PC-9 (cell line): ENCODE measurements around the gene CHML. TPM values are rescaled to one million over a fixed set of nuclear protein-coding genes. Genes with fewer than 3 reads are reported as not detected.

Experiments used
- BruUV-seq: library from RNA; stranded (reverse); fragments of 400-500 nt; replicated peaks from 2 replicates; lab custom pipeline; 2021; lab: Mats Ljungman, UMichigan
- CTCF ChIA-PET: fragments of 300-600 bp; sonication (Branson Sonifier 250); formaldehyde crosslinking; loops from one replicate; lab custom pipeline; 2022; ENCODE audit warnings: antibody characterized with exemption; lab: Charles Lee
- POLR2A ChIA-PET: fragments of 300-600 bp; sonication (Branson Sonifier 250); formaldehyde crosslinking; loops from one replicate; lab custom pipeline; 2022; ENCODE audit warnings: antibody characterized with exemption; ENCODE audit not compliant: unreplicated experiment; lab: Charles Lee
- DNase-seq, 2 experiments: peaks; one replicate each; pipeline versions ENCODE4 v3.0.0 to v3.0.0-alpha.2; 2015 to 2022; ENCODE audit warnings: mixed read lengths in 1 of 2
- H2AFZ ChIP-seq: fragments of 200-600 bp; sonication (generic); 2 replicates; pipeline ENCODE4 v1.8.1; 2017; ENCODE audit warnings: antibody characterized with exemption
- H3F3A ChIP-seq: fragments of 200-600 bp; sonication (generic); 2 replicates; pipeline ENCODE4 v1.8.1; 2017; ENCODE audit warnings: antibody characterized with exemption, mild to moderate bottlenecking, low read depth; ENCODE audit not compliant: insufficient read depth
- H3K27ac ChIP-seq: fragments of 200-600 bp; sonication (generic); 2 replicates; pipeline ENCODE4 v1.6.1; 2016; ENCODE audit warnings: mixed run types
- H3K27me3 ChIP-seq: fragments of 200-600 bp; sonication (generic); 2 replicates; pipeline ENCODE4 v1.6.1; 2016; ENCODE audit warnings: low read depth, mixed run types; ENCODE audit not compliant: insufficient read depth
- H3K36me3 ChIP-seq: fragments of 200-600 bp; sonication (generic); 2 replicates; pipeline ENCODE4 v1.6.1; 2016; ENCODE audit warnings: low read depth, mixed run types
- H3K4me1 ChIP-seq: fragments of 200-600 bp; sonication (generic); replicated peaks from 2 replicates; pipeline ENCODE4 v1.6.1; 2016; ENCODE audit warnings: mixed run types; ENCODE audit not compliant: insufficient read depth
- H3K4me2 ChIP-seq: fragments of 200-600 bp; sonication (generic); 2 replicates; pipeline ENCODE4 v1.6.1; 2017; ENCODE audit warnings: mixed run types
- H3K4me3 ChIP-seq: fragments of 200-600 bp; sonication (generic); 2 replicates; pipeline ENCODE4 v1.6.1; 2016; ENCODE audit warnings: mixed run types
- H3K79me2 ChIP-seq: fragments of 200-600 bp; sonication (generic); 2 replicates; pipeline ENCODE4 v1.6.1; 2017; ENCODE audit warnings: low read depth, mixed run types
- H3K9me2 ChIP-seq: fragments of 200-600 bp; sonication (generic); 2 replicates; pipeline ENCODE4 v1.8.1; 2017; ENCODE audit warnings: mild to moderate bottlenecking; ENCODE audit not compliant: insufficient read depth
- H3K9me3 ChIP-seq: fragments of 200-600 bp; sonication (generic); 2 replicates; pipeline ENCODE4 v1.8.1; 2016; ENCODE audit warnings: low read depth; ENCODE audit not compliant: insufficient read depth
- H4K20me1 ChIP-seq: fragments of 200-600 bp; sonication (generic); 2 replicates; pipeline ENCODE4 v1.8.1; 2017; ENCODE audit not compliant: insufficient read depth
- EZH2 ChIP-seq: fragments of 200-600 bp; sonication (generic); IDR thresholded peaks from 2 replicates; pipeline ENCODE4 v1.8.0; 2017; ENCODE audit warnings: antibody characterized with exemption, low read depth
- intact Hi-C: fragments of 100-400 bp; cut with micrococcal nuclease; formaldehyde crosslinking; loops from one replicate; pipeline ENCODE4 v1.10.0; 2022; ENCODE audit not compliant: unreplicated experiment
- total RNA-seq: library from RNA; stranded (reverse); gene quantifications from 2 replicates; pipeline ENCODE4 v1.2.3, GENCODE V29; 2021
- TF ChIP-seq, protein P1 (sequence below): fragments of 200-600 bp; sonication (generic); conservative IDR thresholded peaks from 2 replicates; pipeline ENCODE4 v1.6.1; 2017; ENCODE audit warnings: mixed run types, antibody characterized with exemption, mild to moderate bottlenecking, moderate library complexity

Gene CHML
- total RNA-seq, 1 experiment from 2014 or later = 47.8 TPM

DNA sequence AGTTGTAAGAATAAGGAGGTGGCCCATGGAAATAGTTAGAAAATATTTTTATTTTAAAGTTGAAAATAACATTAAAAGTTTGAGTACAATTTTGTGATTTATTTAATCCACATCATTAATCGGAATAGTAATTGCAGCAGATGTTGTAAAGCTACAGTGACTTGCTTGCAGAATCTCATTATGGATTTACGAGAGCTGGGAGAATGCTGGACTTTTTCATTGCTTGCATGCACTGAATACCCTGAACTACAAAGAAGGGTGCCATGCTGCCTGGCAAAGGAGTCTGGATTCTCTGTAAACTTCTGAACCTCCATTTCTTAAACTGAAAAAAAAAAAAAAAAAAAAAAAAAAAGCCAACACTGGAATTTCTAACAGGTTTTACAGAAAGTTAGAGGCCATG is 38.4 kb upstream of the CHML start:
- CTCF ChIA-PET = no interaction called here
- DNase-seq = no peak
- Histone ChIP-seq H3F3A (no peaks in the 10 kb centered on the region), H3K9me3 (no peaks in the 10 kb centered on the region), H2AFZ (no peak overlapping the region), H3K36me3 (no peaks in the 10 kb centered on the region), H3K4me3 (no peak overlapping the region), H3K4me2 (no peak overlapping the region), H3K27ac (no peak overlapping the region), H4K20me1 (no peaks in the 10 kb centered on the region), H3K4me1 (no peaks in the 10 kb centered on the region), H3K9me2 (no peaks in the 10 kb centered on the region; the same call in 1 of the 2 replicates), H3K79me2 (no peaks in the 10 kb centered on the region), H3K27me3 (no peaks in the 10 kb centered on the region)
- intact Hi-C loops = no loop called here
- no peak for TF ChIP-seq EZH2
- TF ChIP-seq, protein P1, sequence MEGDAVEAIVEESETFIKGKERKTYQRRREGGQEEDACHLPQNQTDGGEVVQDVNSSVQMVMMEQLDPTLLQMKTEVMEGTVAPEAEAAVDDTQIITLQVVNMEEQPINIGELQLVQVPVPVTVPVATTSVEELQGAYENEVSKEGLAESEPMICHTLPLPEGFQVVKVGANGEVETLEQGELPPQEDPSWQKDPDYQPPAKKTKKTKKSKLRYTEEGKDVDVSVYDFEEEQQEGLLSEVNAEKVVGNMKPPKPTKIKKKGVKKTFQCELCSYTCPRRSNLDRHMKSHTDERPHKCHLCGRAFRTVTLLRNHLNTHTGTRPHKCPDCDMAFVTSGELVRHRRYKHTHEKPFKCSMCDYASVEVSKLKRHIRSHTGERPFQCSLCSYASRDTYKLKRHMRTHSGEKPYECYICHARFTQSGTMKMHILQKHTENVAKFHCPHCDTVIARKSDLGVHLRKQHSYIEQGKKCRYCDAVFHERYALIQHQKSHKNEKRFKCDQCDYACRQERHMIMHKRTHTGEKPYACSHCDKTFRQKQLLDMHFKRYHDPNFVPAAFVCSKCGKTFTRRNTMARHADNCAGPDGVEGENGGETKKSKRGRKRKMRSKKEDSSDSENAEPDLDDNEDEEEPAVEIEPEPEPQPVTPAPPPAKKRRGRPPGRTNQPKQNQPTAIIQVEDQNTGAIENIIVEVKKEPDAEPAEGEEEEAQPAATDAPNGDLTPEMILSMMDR = no peak
- BruUV-seq = no TSS peak
- POLR2A ChIA-PET = no interaction called here

DNA sequence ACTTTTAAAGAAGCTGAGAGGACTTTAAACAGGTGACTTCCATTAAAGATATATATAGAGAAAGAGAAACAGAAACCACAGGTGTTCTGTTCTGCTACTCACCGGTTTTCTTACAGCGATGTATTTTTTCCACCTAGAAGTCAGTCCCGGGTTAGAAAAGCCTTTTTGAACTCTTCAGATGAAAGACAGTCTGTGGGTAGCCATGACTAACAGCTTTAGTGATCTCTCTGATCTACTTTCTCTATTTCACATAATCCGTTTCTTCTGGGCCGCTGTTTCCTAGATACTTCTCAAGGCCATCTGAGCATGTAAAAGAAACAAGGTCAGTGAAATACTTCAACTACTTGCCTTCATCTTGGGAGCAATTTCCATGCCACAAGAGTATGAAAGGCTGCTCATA is 37.0 kb upstream of the CHML start:
- H3F3A ChIP-seq = no peaks in the 10 kb centered on the region
- BruUV-seq = no TSS peak
- H3K4me1 ChIP-seq = no peaks in the 10 kb centered on the region
- H3K9me2 ChIP-seq = no peaks in the 10 kb centered on the region; the same call in 1 of the 2 replicates
- H3K9me3 ChIP-seq = no peaks in the 10 kb centered on the region; the same call in 1 of the 2 replicates
- H3K36me3 ChIP-seq = no peaks in the 10 kb centered on the region
- CTCF ChIA-PET = no interaction called here
- no peak overlapping the region for H2AFZ ChIP-seq
- no peaks in the 10 kb centered on the region for H4K20me1 ChIP-seq
- H3K27ac ChIP-seq = no peak overlapping the region
- H3K4me2 ChIP-seq = no peak overlapping the region
- intact Hi-C loops = no loop called here
- H3K27me3 ChIP-seq = no peaks in the 10 kb centered on the region
- H3K79me2 ChIP-seq = no peaks in the 10 kb centered on the region
- no peak for DNase-seq
- TF ChIP-seq, protein P1 = no peak
- TF ChIP-seq EZH2 = no peak
- no peak overlapping the region for H3K4me3 ChIP-seq
- POLR2A ChIA-PET = no interaction called here

DNA sequence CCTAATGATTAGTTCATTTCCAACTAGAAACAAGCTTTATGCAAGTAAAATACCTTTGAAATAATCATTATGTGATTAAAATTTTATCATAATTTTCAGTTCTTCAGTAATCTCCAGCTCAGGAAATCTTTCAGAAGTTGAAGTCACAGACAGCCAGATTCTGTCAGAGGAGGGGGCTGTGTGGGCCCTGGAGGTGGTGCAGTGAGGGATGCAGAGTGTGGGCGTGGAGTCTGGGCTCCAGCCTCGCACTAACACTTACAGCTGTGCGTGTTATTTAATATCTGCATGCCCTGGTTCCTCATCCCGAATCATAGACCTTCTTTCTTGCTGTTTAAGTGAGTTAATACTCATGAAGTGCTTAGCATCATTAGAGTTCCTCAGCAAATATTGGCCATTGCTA is 35.8 kb upstream of the CHML start:
- Histone ChIP-seq H3K36me3 (no peaks in the 10 kb centered on the region), H3K27me3 (no peaks in the 10 kb centered on the region), H3K27ac (no peak overlapping the region), H3K4me3 (no peak overlapping the region), H3K79me2 (no peaks in the 10 kb centered on the region), H3K9me3 (no peaks in the 10 kb centered on the region; the same call in 1 of the 2 replicates), H2AFZ (no peak overlapping the region), H3K9me2 (no peaks in the 10 kb centered on the region), H4K20me1 (no peaks in the 10 kb centered on the region), H3K4me1 (no peaks in the 10 kb centered on the region), H3K4me2 (no peak overlapping the region), H3F3A (no peaks in the 10 kb centered on the region)
- intact Hi-C loops = no loop called here
- no TSS peak for BruUV-seq
- ChIA-PET CTCF (no interaction called here), POLR2A (no interaction called here)
- no peak for DNase-seq
- TF ChIP-seq, protein P1 = no peak
- TF ChIP-seq EZH2 = no peak
